Left kidney (tissue), 2 donors: ENCODE measurements around the gene GRK5. TPM values are rescaled to one million over a fixed set of nuclear protein-coding genes. Genes with fewer than 3 reads are reported as not detected.
"Not testable (repeated sequence)": the region's sequence is repeated elsewhere in the genome, so short reads cannot be mapped to it uniquely, and the experiment has no call there.

ENCODE experiments used
- DNase-seq: peaks from one replicate; pipeline ENCODE4 v3.0.0-alpha.2; 2013
- polyA plus RNA-seq: library from polyadenylated mRNA; unstranded; fragments of 120-200 nt; gene quantifications from one replicate; pipeline ENCODE4 v1.2.1, GENCODE V29; 2013; ENCODE audit not compliant: insufficient read length

The GRK5 gene
- polyA plus RNA-seq, 1 donor = 14.0 TPM

GRCh38 chr10:119250641-119251314, 43.4 kb downstream of the GRK5 start:
- no peak for DNase-seq

- DNase-seq = no peak
These were observed 43.9 kb downstream of the GRK5 start for GRCh38 chr10:119251315-119251708.

- no peak for DNase-seq
These were observed 44.7 kb downstream of the GRK5 start for GRCh38 chr10:119252051-119252465.

- DNase-seq = no peak
These were observed 45.2 kb downstream of the GRK5 start for GRCh38 chr10:119252470-119253151.

- no peak for DNase-seq
These were observed 46.2 kb downstream of the GRK5 start for GRCh38 chr10:119253433-119254174.

GRCh38 chr10:119254335-119254734, 47.0 kb downstream of the GRK5 start:
- no peak for DNase-seq

- DNase-seq = no peak
These were observed 48.7 kb downstream of the GRK5 start for GRCh38 chr10:119256030-119256429.

- no peak for DNase-seq
These were observed 49.5 kb downstream of the GRK5 start for GRCh38 chr10:119256897-119257296.

- DNase-seq = no peak
These were observed 50.6 kb downstream of the GRK5 start for GRCh38 chr10:119257899-119258419.

GRCh38 chr10:119259345-119259744, 52.0 kb downstream of the GRK5 start:
- DNase-seq = no peak

GRCh38 chr10:119261016-119261415, 53.6 kb downstream of the GRK5 start:
- DNase-seq = not testable (repeated sequence)

GRCh38 chr10:119263951-119264617, 56.7 kb downstream of the GRK5 start:
- DNase-seq = no peak

- DNase-seq = no peak
These were observed 58.3 kb downstream of the GRK5 start for GRCh38 chr10:119265691-119266090.

GRCh38 chr10:119267384-119267783, 60.0 kb downstream of the GRK5 start:
- no peak for DNase-seq

- no peak for DNase-seq
These were observed 61.1 kb downstream of the GRK5 start for GRCh38 chr10:119268428-119268827.

- no peak for DNase-seq
These were observed 61.6 kb downstream of the GRK5 start for GRCh38 chr10:119268871-119269506.

GRCh38 chr10:119269737-119270136, 62.4 kb downstream of the GRK5 start:
- DNase-seq = no peak

- no peak for DNase-seq
These were observed 63.5 kb downstream of the GRK5 start for GRCh38 chr10:119270762-119271366.

GRCh38 chr10:119272338-119272734, 65.0 kb downstream of the GRK5 start:
- DNase-seq = not testable (repeated sequence)

GRCh38 chr10:119272736-119273135, 65.4 kb downstream of the GRK5 start:
- no peak for DNase-seq

- DNase-seq = no peak
These were observed 66.0 kb downstream of the GRK5 start for GRCh38 chr10:119273413-119273812.
